ENCODE results near the gene LRP10.
"Not testable (repeated sequence)": the region's sequence is repeated elsewhere in the genome, so short reads cannot be mapped to it uniquely, and the experiment has no call there.

Gene LRP10

GRCh38 chr14:22871224-22872032 is at the start of gene LRP10:
Gene LRP10 (plus strand): TSS chr14:22871740. CDS start chr14:22872304, 564 bp downstream.
- DNase-seq (ENCODE audit: low read depth in 2 of 2, low spot score in 1 of 2), result peak; percentile 48 to 52

GRCh38 chr14:22822016-22822570 is 49.4 kb upstream of the LRP10 start:
- no peak for DNase-seq (ENCODE audit: low read depth in 2 of 2, low spot score in 1 of 2)

GRCh38 chr14:22822571-22823098 is 48.9 kb upstream of the LRP10 start:
- DNase-seq (ENCODE audit: low read depth in 2 of 2, low spot score in 1 of 2), result peak; percentile 32 to 40

GRCh38 chr14:22824711-22825359 is 46.7 kb upstream of the LRP10 start:
- no peak for DNase-seq (ENCODE audit: low read depth in 2 of 2, low spot score in 1 of 2)

GRCh38 chr14:22829076-22829660 is 42.4 kb upstream of the LRP10 start:
- DNase-seq (ENCODE audit: low read depth in 2 of 2, low spot score in 1 of 2), result not testable (repeated sequence)

- DNase-seq (ENCODE audit: low read depth in 2 of 2, low spot score in 1 of 2), result peak; percentile 72 to 84
These were observed 41.7 kb upstream of the LRP10 start, which contains the start of gene MRPL52 for GRCh38 chr14:22829661-22830442. Gene MRPL52 (plus strand): TSS chr14:22829887. CDS start chr14:22829913, 26 bp downstream.

GRCh38 chr14:22830443-22831010 is 41.0 kb upstream of the LRP10 start:
- no peak for DNase-seq (ENCODE audit: low read depth in 2 of 2, low spot score in 1 of 2)

GRCh38 chr14:22835505-22835904 is 36.0 kb upstream of the LRP10 start:
- DNase-seq (ENCODE audit: low read depth in 2 of 2, low spot score in 1 of 2), result no peak

GRCh38 chr14:22836301-22837113 is 35.0 kb upstream of the LRP10 start, which contains the start of gene MMP14:
Gene MMP14 (plus strand): TSS chr14:22836585. CDS start chr14:22836818, 233 bp downstream.
- no peak for DNase-seq (ENCODE audit: low read depth in 2 of 2, low spot score in 1 of 2)

GRCh38 chr14:22837114-22837749 is 34.3 kb upstream of the LRP10 start:
- no peak for DNase-seq (ENCODE audit: low read depth in 2 of 2, low spot score in 1 of 2)

- DNase-seq (ENCODE audit: low read depth in 2 of 2, low spot score in 1 of 2), result no peak
These were observed 33.6 kb upstream of the LRP10 start for GRCh38 chr14:22837750-22838538.

- no peak for DNase-seq (ENCODE audit: low read depth in 2 of 2, low spot score in 1 of 2)
These were observed 32.9 kb upstream of the LRP10 start for GRCh38 chr14:22838631-22839041.

GRCh38 chr14:22839159-22839779 is 32.3 kb upstream of the LRP10 start:
- no peak for DNase-seq (ENCODE audit: low read depth in 2 of 2, low spot score in 1 of 2)

- DNase-seq (ENCODE audit: low read depth in 2 of 2, low spot score in 1 of 2), result no peak
These were observed 30.2 kb upstream of the LRP10 start for GRCh38 chr14:22841311-22841710.

- no peak for DNase-seq (ENCODE audit: low read depth in 2 of 2, low spot score in 1 of 2)
These were observed 29.8 kb upstream of the LRP10 start for GRCh38 chr14:22841769-22842168.

GRCh38 chr14:22842211-22843122 is 29.1 kb upstream of the LRP10 start:
- no peak for DNase-seq (ENCODE audit: low read depth in 2 of 2, low spot score in 1 of 2)

Measured in stimulated activated CD8-positive, alpha-beta memory T cell treated with anti-CD3 and anti-CD28 coated beads, Interleukin-4, amount 100 ng/mL, for 4 hours (primary cell).